GM23338 (cell line): ENCODE results near the gene GPR35. TPM values are rescaled to one million over a fixed set of nuclear protein-coding genes. Genes with fewer than 3 reads are reported as not detected.
A peak's percentile ranks its signal among the peaks of the same experiment; 100 is the strongest.

Source experiments
- ATAC-seq: fragments of 200-7000 bp; cut with Tn5 transposase; 3 replicates; pipeline ENCODE4 v1.9.1; 2020
- DNase-seq: peaks from one replicate; pipeline ENCODE4 v3.0.0-alpha.2; 2015; ENCODE audit warnings: low spot score
- H2AFZ ChIP-seq: fragments of 200-600 bp; sonication (generic); 2 replicates; pipeline ENCODE4 v1.8.0; 2016; ENCODE audit warnings: antibody characterized with exemption, mild to moderate bottlenecking, moderate library complexity
- H3F3A ChIP-seq: fragments of 200-600 bp; sonication (generic); replicated peaks from 2 replicates; pipeline ENCODE4 v1.8.0; 2017; ENCODE audit warnings: antibody characterized with exemption, mixed run types, low read depth
- H3K27ac ChIP-seq: fragments of 200-600 bp; sonication (generic); 2 replicates; pipeline ENCODE4 v1.6.1; 2016; ENCODE audit warnings: low read depth
- H3K27me3 ChIP-seq: fragments of 200-600 bp; sonication (generic); 2 replicates; pipeline ENCODE4 v1.8.0; 2016; ENCODE audit warnings: mild to moderate bottlenecking, mixed run types, moderate library complexity; ENCODE audit not compliant: insufficient read depth
- H3K36me3 ChIP-seq: fragments of 200-600 bp; sonication (generic); 2 replicates; pipeline ENCODE4 v1.8.0; 2016; ENCODE audit warnings: mild to moderate bottlenecking; ENCODE audit not compliant: insufficient read depth
- H3K4me1 ChIP-seq: fragments of 200-600 bp; sonication (generic); 2 replicates; pipeline ENCODE4 v1.8.0; 2016; ENCODE audit warnings: mild to moderate bottlenecking, moderate library complexity; ENCODE audit not compliant: insufficient read depth
- H3K4me2 ChIP-seq: fragments of 200-600 bp; sonication (generic); 2 replicates; pipeline ENCODE4 v1.7.1; 2017; ENCODE audit warnings: mixed run types
- H3K4me3 ChIP-seq: fragments of 200-600 bp; sonication (generic); 2 replicates; pipeline ENCODE4 v1.6.1; 2016; ENCODE audit warnings: mixed run types
- H3K79me2 ChIP-seq: fragments of 200-600 bp; sonication (generic); replicated peaks from 2 replicates; pipeline ENCODE4 v1.8.0; 2017; ENCODE audit warnings: mild to moderate bottlenecking; ENCODE audit not compliant: insufficient read depth
- H3K9me2 ChIP-seq: fragments of 200-600 bp; sonication (generic); 2 replicates; pipeline ENCODE4 v1.8.0; 2017; ENCODE audit not compliant: insufficient read depth
- H4K20me1 ChIP-seq: fragments of 200-600 bp; sonication (generic); replicated peaks from 2 replicates; pipeline ENCODE4 v1.8.0; 2017; ENCODE audit warnings: mild to moderate bottlenecking; ENCODE audit not compliant: insufficient read depth
- H3K27ac Mint-ChIP-seq: 2 replicates; pipeline ENCODE4 v1.8.0; 2020; ENCODE audit warnings: inconsistent platforms, mild to moderate bottlenecking, moderate library complexity, mixed read lengths
- H3K27me3 Mint-ChIP-seq: 3 replicates; pipeline ENCODE4 v1.8.0; 2022; ENCODE audit warnings: low read depth, mild to moderate bottlenecking, moderate library complexity, mixed read lengths, inconsistent platforms; ENCODE audit not compliant: insufficient read depth, poor library complexity
- H3K36me3 Mint-ChIP-seq: 3 replicates; pipeline ENCODE4 v1.8.0; 2021; ENCODE audit warnings: low read depth, mild to moderate bottlenecking, inconsistent platforms, moderate library complexity, mixed read lengths
- H3K4me1 Mint-ChIP-seq: 3 replicates; pipeline ENCODE4 v1.8.0; 2020; ENCODE audit warnings: mild to moderate bottlenecking, inconsistent platforms, mixed read lengths
- H3K4me3 Mint-ChIP-seq: 3 replicates; pipeline ENCODE4 v1.8.0; 2021; ENCODE audit warnings: moderate library complexity, mild to moderate bottlenecking, inconsistent platforms, mixed read lengths
- H3K9me3 Mint-ChIP-seq: 3 replicates; pipeline ENCODE4 v1.8.0; 2020; ENCODE audit warnings: moderate library complexity, mild to moderate bottlenecking, inconsistent platforms, mixed read lengths
- CREB1 ChIP-seq: fragments of 250-450 bp; sonication (Bioruptor Pico); IDR thresholded peaks from 2 replicates; pipeline ENCODE4 v1.5.0; 2020; ENCODE audit warnings: low read depth, mild to moderate bottlenecking, moderate library complexity
- EZH2 ChIP-seq: fragments of 200-600 bp; sonication (generic); IDR thresholded peaks from one replicate; pipeline ENCODE4 v1.8.0; 2017; ENCODE audit warnings: antibody characterized with exemption, mild to moderate bottlenecking, low read depth; ENCODE audit not compliant: unreplicated experiment
- EZH2phosphoT487 ChIP-seq: fragments of 200-600 bp; sonication (generic); IDR thresholded peaks from one replicate; pipeline ENCODE4 v1.8.1; 2018; ENCODE audit warnings: antibody characterized with exemption; ENCODE audit not compliant: unreplicated experiment
- JUNB ChIP-seq: IDR thresholded peaks from one replicate; pipeline ENCODE4 v1.6.1; 2016; ENCODE audit warnings: antibody characterized with exemption; ENCODE audit not compliant: unreplicated experiment
- POLR2AphosphoS5 ChIP-seq: IDR thresholded peaks from 2 replicates; pipeline ENCODE4 v1.6.1; 2016; ENCODE audit warnings: antibody characterized with exemption, low read depth
- REST ChIP-seq: IDR thresholded peaks from one replicate; pipeline ENCODE4 v1.6.1; 2018; ENCODE audit warnings: antibody characterized with exemption; ENCODE audit not compliant: unreplicated experiment
- ZNF462 ChIP-seq: fragments of 250-450 bp; sonication (Bioruptor Pico); IDR thresholded peaks from 2 replicates; pipeline ENCODE4 v1.5.0; 2020; ENCODE audit warnings: mild to moderate bottlenecking, moderate library complexity
- polyA plus RNA-seq: library from polyadenylated mRNA; unstranded; fragments of >200 nt; fragmentation: Nextera tagmentation; extraction: Ambion mirVana; gene quantifications from 2 replicates; pipeline ENCODE4 v1.2.1, GENCODE V29; 2016
- total RNA-seq: library from RNA; depleted of rRNA; stranded (reverse); fragments of >200 nt; shearing (Covaris generic); gene quantifications from 2 replicates; pipeline ENCODE4 v1.2.3, GENCODE V29; 2014
- TF ChIP-seq, protein P1 (sequence below): IDR thresholded peaks from 2 replicates; pipeline ENCODE4 v1.6.1; 2016; ENCODE audit warnings: antibody characterized with exemption

Gene GPR35
- total and polyA plus RNA-seq, 2 experiments from 2014 or later = not detected

DNA sequence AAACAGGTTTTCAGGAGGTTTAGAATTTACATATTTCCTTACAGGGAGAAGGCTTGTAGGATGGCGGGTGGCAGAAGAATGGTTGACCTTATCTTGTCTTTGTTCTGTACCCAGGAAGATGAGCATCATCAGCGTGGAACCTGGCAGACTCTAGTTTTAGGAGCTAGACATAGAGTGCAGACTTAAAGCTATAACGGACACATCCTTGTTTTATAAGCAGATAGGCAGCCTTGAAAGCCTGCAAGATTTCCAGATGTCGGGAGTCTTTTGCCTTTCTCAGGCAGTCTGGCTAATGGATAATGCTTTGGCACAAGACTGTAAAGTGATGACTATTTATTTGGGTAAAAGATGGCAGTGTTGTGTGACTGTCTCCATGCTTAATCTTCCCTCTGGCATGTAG, 45.7 kb downstream of the GPR35 start (continued):
- TF ChIP-seq CREB1 (no peak), JUNB (no peak), EZH2phosphoT487 (no peak), EZH2 (no peak), POLR2AphosphoS5 (no peak)
- TF ChIP-seq, protein P1, sequence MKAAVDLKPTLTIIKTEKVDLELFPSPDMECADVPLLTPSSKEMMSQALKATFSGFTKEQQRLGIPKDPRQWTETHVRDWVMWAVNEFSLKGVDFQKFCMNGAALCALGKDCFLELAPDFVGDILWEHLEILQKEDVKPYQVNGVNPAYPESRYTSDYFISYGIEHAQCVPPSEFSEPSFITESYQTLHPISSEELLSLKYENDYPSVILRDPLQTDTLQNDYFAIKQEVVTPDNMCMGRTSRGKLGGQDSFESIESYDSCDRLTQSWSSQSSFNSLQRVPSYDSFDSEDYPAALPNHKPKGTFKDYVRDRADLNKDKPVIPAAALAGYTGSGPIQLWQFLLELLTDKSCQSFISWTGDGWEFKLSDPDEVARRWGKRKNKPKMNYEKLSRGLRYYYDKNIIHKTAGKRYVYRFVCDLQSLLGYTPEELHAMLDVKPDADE = no peak

- Mint-ChIP-seq H3K4me3 (peak overlapping the region; percentile 33; the same call in 2 of the 3 replicates), H3K9me3 (no peaks in the 10 kb centered on the region), H3K4me1 (no peaks in the 10 kb centered on the region), H3K27ac (no peak overlapping the region), H3K27me3 (peaks cover 29% of the 10 kb centered on the region), H3K36me3 (no peaks in the 10 kb centered on the region)
- Histone ChIP-seq H3K36me3 (no peaks in the 10 kb centered on the region), H3K27ac (no peak overlapping the region), H3F3A (no peaks in the 10 kb centered on the region), H4K20me1 (no peaks in the 10 kb centered on the region), H3K4me3 (peak overlapping the region; percentile 51), H3K9me2 (no peaks in the 10 kb centered on the region), H2AFZ (peak overlapping the region; percentile 87), H3K4me2 (peak overlapping the region; percentile 75), H3K27me3 (peaks cover 26% of the 10 kb centered on the region), H3K79me2 (no peaks in the 10 kb centered on the region), H3K4me1 (no peaks in the 10 kb centered on the region)
- DNase-seq = peak; percentile 56
- TF ChIP-seq REST (no peak), CREB1 (no peak), EZH2phosphoT487 (no peak), JUNB (no peak)
- peak; percentile 54 for ATAC-seq
Measured at GRCh38 chr2:240672076-240672700, 46.9 kb downstream of the GPR35 start.

DNA sequence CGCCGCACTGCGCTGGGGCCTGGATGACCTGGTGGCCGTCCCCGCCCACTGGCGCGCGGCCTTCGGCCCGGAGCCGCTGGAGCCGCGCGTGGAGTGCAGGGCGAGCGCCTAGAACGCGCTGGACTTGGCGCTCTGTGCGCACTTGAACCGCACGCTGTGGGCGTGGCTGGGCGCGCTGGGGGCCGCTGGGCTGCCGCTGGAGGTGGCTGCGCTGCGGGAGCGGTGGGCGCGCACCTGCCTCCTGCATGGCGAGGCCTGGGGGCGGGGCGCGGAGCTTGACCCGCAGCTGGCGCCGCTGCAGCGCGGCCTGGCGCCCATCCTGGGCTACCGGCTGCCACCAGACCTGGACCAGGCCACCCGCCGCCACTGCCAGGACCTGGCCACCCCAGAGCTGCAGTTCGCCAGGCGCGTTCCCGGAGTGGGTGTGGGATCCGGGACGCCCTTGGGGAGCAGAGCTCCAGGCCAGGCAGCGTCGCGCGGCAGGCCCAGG, 47.5 kb downstream of the GPR35 start:
- no peaks in the 10 kb centered on the region for H4K20me1 ChIP-seq
- peak; percentile 68 for ATAC-seq
- Mint-ChIP-seq H3K27me3 (peaks cover 29% of the 10 kb centered on the region), H3K9me3 (no peaks in the 10 kb centered on the region), H3K36me3 (no peaks in the 10 kb centered on the region), H3K27ac (no peak overlapping the region), H3K4me3 (0 out of 3 replicates have a peak overlapping the region, but pooled peaks have one; percentile 7), H3K4me1 (no peaks in the 10 kb centered on the region)
- H3F3A ChIP-seq = no peaks in the 10 kb centered on the region
- H3K4me1 ChIP-seq = no peaks in the 10 kb centered on the region
- peaks cover 26% of the 10 kb centered on the region for H3K27me3 ChIP-seq
- peak overlapping the region; percentile 51 for H3K4me3 ChIP-seq
- no peaks in the 10 kb centered on the region for H3K36me3 ChIP-seq
- H3K79me2 ChIP-seq = no peaks in the 10 kb centered on the region
- peak overlapping the region; percentile 87 for H2AFZ ChIP-seq
- H3K27ac ChIP-seq = no peak overlapping the region
- H3K4me2 ChIP-seq = peak overlapping the region; percentile 75
- no peaks in the 10 kb centered on the region for H3K9me2 ChIP-seq
- peak; percentile 76 for DNase-seq
- TF ChIP-seq ZNF462 (CRISPR knock-in tag) (no peak), JUNB (no peak)
